Fibroblast of lung (primary cell): ENCODE measurements around the gene KIAA0319L. TPM values are rescaled to one million over a fixed set of nuclear protein-coding genes. Genes with fewer than 3 reads are reported as not detected.

Experiments
- DNase-seq, 2 donors: peaks; one replicate each; pipeline versions ENCODE4 v3.0.0 to v3.0.0-alpha.2; 2010; ENCODE audit warnings: low read depth in 2 of 2
- H2AFZ ChIP-seq: 2 replicates; pipeline ENCODE4 v1.5.1; 2012; ENCODE audit warnings: low read length, control low read depth, inconsistent platforms
- H3K27ac ChIP-seq: 2 replicates; pipeline ENCODE4 v1.5.1; 2011; ENCODE audit warnings: low read length, control low read depth; ENCODE audit not compliant: insufficient read depth
- H3K27me3 ChIP-seq: 2 replicates; pipeline ENCODE4 v1.5.1; 2011; ENCODE audit warnings: mild to moderate bottlenecking, low read length; ENCODE audit not compliant: control insufficient read depth, insufficient read depth
- H3K36me3 ChIP-seq: 2 replicates; pipeline ENCODE4 v1.5.1; 2011; ENCODE audit warnings: low read length; ENCODE audit not compliant: control insufficient read depth, insufficient read depth
- H3K4me1 ChIP-seq: 2 replicates; pipeline ENCODE4 v1.5.1; 2011; ENCODE audit warnings: low read length; ENCODE audit not compliant: control insufficient read depth, insufficient read depth; ENCODE audit errors: extremely low read depth
- H3K4me2 ChIP-seq: 2 replicates; pipeline ENCODE4 v1.5.1; 2011; ENCODE audit warnings: low read length, control low read depth; ENCODE audit not compliant: insufficient read depth; ENCODE audit errors: extremely low read depth
- H3K4me3 ChIP-seq, 4 experiments: fragments of 200-600 bp in 1 of 4; sonication (generic) in 1 of 4; replicated peaks in 1 of 4; 2 replicates each; pipeline ENCODE4 v1.5.1; 2011 to 2016; ENCODE audit warnings: low read length in 4 of 4, low read depth in 3 of 4, mild to moderate bottlenecking in 3 of 4, control low read depth in 2 of 4, inconsistent platforms in 1 of 4, mixed read lengths in 1 of 4; ENCODE audit not compliant: insufficient read depth in 1 of 4; ENCODE audit errors: control extremely low read depth in 1 of 4
- H3K79me2 ChIP-seq: 2 replicates; pipeline ENCODE4 v1.5.1; 2012; ENCODE audit warnings: mild to moderate bottlenecking, low read length, inconsistent platforms; ENCODE audit not compliant: control insufficient read depth, insufficient read depth
- H3K9ac ChIP-seq: 2 replicates; pipeline ENCODE4 v1.5.1; 2011; ENCODE audit warnings: mild to moderate bottlenecking, low read length, control low read depth; ENCODE audit not compliant: insufficient read depth
- H3K9me3 ChIP-seq: 2 replicates; pipeline ENCODE4 v1.5.1; 2012; ENCODE audit warnings: low read depth, low read length; ENCODE audit not compliant: control insufficient read depth, insufficient read depth
- H4K20me1 ChIP-seq: 2 replicates; pipeline ENCODE4 v1.5.1; 2011; ENCODE audit warnings: low read length; ENCODE audit not compliant: control insufficient read depth, insufficient read depth; ENCODE audit errors: extremely low read depth
- CTCF ChIP-seq, 2 donors: IDR thresholded peaks in 1 of 2; conservative IDR thresholded peaks in 1 of 2; 1 replicate in 1 of 2; 2 replicates in 1 of 2; pipeline ENCODE4 v1.5.1; 2011 to 2012; ENCODE audit warnings: low read length in 2 of 2, control low read depth in 1 of 2, inconsistent platforms in 1 of 2, low read depth in 1 of 2, mild to moderate bottlenecking in 1 of 2
- EZH2 ChIP-seq: IDR thresholded peaks from 2 replicates; pipeline ENCODE4 v1.5.1; 2012; ENCODE audit warnings: low read length, control low read depth, mild to moderate bottlenecking; ENCODE audit errors: missing control alignments
- polyA plus RNA-seq, 2 donors: library from polyadenylated mRNA; depleted of rRNA in 1 of 2; stranded (reverse) in 1 of 2; unstranded in 1 of 2; fragments of >200 nt; gene quantifications; 2 replicates each; pipeline ENCODE4 v1.2.1, GENCODE V29; 2011 to 2012; ENCODE audit warnings: missing spikeins in 1 of 2
- total RNA-seq: library from RNA; depleted of rRNA; stranded (reverse); fragments of >200 nt; gene quantifications from 2 replicates; pipeline ENCODE4 v1.2.1, GENCODE V29; 2014

The KIAA0319L gene
- total and polyA plus RNA-seq, 2 donors (not counting 1 experiment from before 2014, with no cell fraction given), result 65.4 to 66.1 TPM

GRCh38 chr1:35452106-35452774, 105.0 kb downstream of the KIAA0319L start:
- H2AFZ ChIP-seq, result no peak overlapping the region
- H3K4me3 ChIP-seq, result no peak overlapping the region
- no peaks in the 10 kb centered on the region for H3K79me2 ChIP-seq
- no peaks in the 10 kb centered on the region for H4K20me1 ChIP-seq
- no peak for TF ChIP-seq EZH2
- peak in 1 of 2 donors; percentile 11 for TF ChIP-seq CTCF (conservative IDR thresholded peaks at IDR 0.05 in 1 of 2, IDR thresholded peaks at IDR 0.05 in 1 of 2; ENCODE audit: low read depth in 1 of 2, low read length in 2 of 2)
- H3K9ac ChIP-seq, result no peak overlapping the region
- peak overlapping the region; percentile 36 for H3K4me2 ChIP-seq
- peak; percentile 21 to 93 for DNase-seq
- H3K36me3 ChIP-seq, result peaks cover 6% of the 10 kb centered on the region
- no peaks in the 10 kb centered on the region for H3K9me3 ChIP-seq
- peak overlapping the region; percentile 37 for H3K27ac ChIP-seq
- H3K27me3 ChIP-seq, result no peaks in the 10 kb centered on the region
- H3K4me1 ChIP-seq, result peaks cover 32% of the 10 kb centered on the region

GRCh38 chr1:35451125-35451528, 106.1 kb downstream of the KIAA0319L start:
- TF ChIP-seq CTCF (conservative IDR thresholded peaks at IDR 0.05 in 1 of 2, IDR thresholded peaks at IDR 0.05 in 1 of 2; ENCODE audit: low read depth in 1 of 2, low read length in 2 of 2), result peak; percentile 88
- TF ChIP-seq EZH2, result no peak
- Histone ChIP-seq H3K4me2 (no peak overlapping the region), H4K20me1 (no peaks in the 10 kb centered on the region), H3K4me3 (no peak overlapping the region), H3K9ac (no peak overlapping the region), H3K36me3 (peaks cover 6% of the 10 kb centered on the region), H3K27ac (no peak overlapping the region), H3K9me3 (no peaks in the 10 kb centered on the region), H3K4me1 (peaks cover 32% of the 10 kb centered on the region), H3K79me2 (no peaks in the 10 kb centered on the region), H2AFZ (no peak overlapping the region), H3K27me3 (no peaks in the 10 kb centered on the region)
- peak; percentile 60 to 87 for DNase-seq

GRCh38 chr1:35449334-35450008, 107.7 kb downstream of the KIAA0319L start:
- Histone ChIP-seq H2AFZ (no peak overlapping the region), H3K4me3 (no peak overlapping the region), H4K20me1 (no peaks in the 10 kb centered on the region), H3K9me3 (no peaks in the 10 kb centered on the region), H3K36me3 (peaks cover 6% of the 10 kb centered on the region), H3K4me1 (peaks cover 32% of the 10 kb centered on the region), H3K9ac (peak overlapping the region; percentile 51), H3K79me2 (no peaks in the 10 kb centered on the region), H3K27me3 (no peaks in the 10 kb centered on the region), H3K27ac (peak overlapping the region; percentile 80), H3K4me2 (peak overlapping the region; percentile 55)
- peak; percentile 95 to 98 for DNase-seq
- TF ChIP-seq EZH2 (no peak), CTCF (conservative IDR thresholded peaks at IDR 0.05 in 1 of 2, IDR thresholded peaks at IDR 0.05 in 1 of 2; ENCODE audit: low read depth in 1 of 2, low read length in 2 of 2) (no peak)
